ENCODE measurements around the gene CACTIN. TPM values are rescaled to one million over a fixed set of nuclear protein-coding genes. Genes with fewer than 3 reads are reported as not detected.

The CACTIN gene
- total and polyA plus RNA-seq, 4 donors = 11.0 to 32.6 (median 27.9) TPM

DNA sequence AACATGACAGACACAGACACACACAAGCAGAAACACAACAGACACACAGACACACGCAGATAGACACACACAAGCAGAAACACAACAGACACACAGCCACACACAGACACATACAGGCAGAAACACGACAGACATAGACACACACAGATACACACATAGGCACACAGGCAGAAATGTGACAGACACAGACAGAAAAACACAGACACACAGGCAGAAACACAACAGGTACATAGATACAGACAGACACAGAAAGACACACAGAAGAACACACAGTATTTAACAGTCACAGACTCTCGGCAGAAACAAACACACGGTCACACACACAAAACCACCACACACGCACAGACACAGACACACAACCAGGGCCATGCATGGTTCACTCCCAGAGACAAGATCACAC lies 20.8 kb downstream of the CACTIN start:
- no peak overlapping the region for H3K27ac ChIP-seq (ENCODE audit: low read depth, low read length)

DNA sequence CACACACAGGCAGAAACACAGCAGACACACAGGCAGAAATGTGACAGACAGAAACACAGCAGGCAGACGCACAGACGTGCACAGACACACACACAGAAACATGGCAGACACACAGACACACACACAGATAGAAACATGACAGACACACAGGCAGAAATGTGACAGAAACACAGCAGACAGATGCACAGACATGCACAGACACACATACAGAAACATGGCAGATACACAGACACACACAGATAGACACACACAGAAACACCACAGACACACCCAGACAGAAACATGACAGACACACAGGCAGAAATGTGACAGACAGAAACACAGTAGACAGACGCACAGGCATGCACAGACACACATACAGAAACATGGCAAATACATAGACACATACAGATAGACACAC lies 21.2 kb downstream of the CACTIN start:
- 88% methylated on average over 3 of the region's 3 CpGs for WGBS (ENCODE audit: insufficient coverage)
- Histone ChIP-seq H3K4me1 (ENCODE audit: control insufficient read depth, insufficient read depth, low read length) (peaks cover 44% of the 10 kb centered on the region), H3K4me3 (ENCODE audit: low read depth, low read length) (no peak overlapping the region), H3K36me3 (ENCODE audit: control insufficient read depth, insufficient read depth, low read length) (peaks cover 14% of the 10 kb centered on the region), H3K27ac (ENCODE audit: low read depth, low read length) (no peak overlapping the region), H3K27me3 (ENCODE audit: control insufficient read depth, insufficient read depth, low read length) (peaks cover 35% of the 10 kb centered on the region), H3K9me3 (ENCODE audit: control insufficient read depth, insufficient read depth, low read length) (no peaks in the 10 kb centered on the region)
- DNase-seq (ENCODE audit: low read depth in 4 of 6, low spot score in 6 of 6) = no peak

More for the DNA sequence above, 20.8 kb downstream of the CACTIN start:
- no peak for DNase-seq (ENCODE audit: low read depth in 4 of 6, low spot score in 6 of 6)
- WGBS (ENCODE audit: insufficient coverage) = 71% methylated on average over 5 of the region's 5 CpGs
- peaks cover 18% of the 10 kb centered on the region for H3K36me3 ChIP-seq (ENCODE audit: control insufficient read depth, insufficient read depth, low read length)
- no peaks in the 10 kb centered on the region for H3K9me3 ChIP-seq (ENCODE audit: control insufficient read depth, insufficient read depth, low read length)
- no peak overlapping the region for H3K4me3 ChIP-seq (ENCODE audit: low read depth, low read length)
- H3K4me1 ChIP-seq (ENCODE audit: control insufficient read depth, insufficient read depth, low read length) = peaks cover 44% of the 10 kb centered on the region
- peaks cover 35% of the 10 kb centered on the region for H3K27me3 ChIP-seq (ENCODE audit: control insufficient read depth, insufficient read depth, low read length)

DNA sequence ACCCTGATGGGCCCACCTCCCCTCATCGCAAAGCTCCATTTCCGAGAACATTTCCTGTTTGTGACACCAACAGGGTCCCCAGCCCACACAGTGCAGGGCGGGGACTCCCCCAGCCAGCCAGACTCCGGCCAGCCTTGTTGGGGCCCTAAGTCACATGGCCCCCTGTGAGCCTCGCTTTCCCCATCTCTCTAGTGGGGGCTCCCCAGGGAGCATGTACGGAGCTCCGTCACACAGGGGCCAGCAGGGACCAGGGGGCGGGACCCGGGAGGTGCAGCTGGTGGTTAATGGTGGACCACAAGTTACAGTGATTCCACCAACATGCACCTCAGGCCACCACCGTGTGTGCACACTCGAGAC lies 21.6 kb downstream of the CACTIN start:
- Histone ChIP-seq H3K4me1 (ENCODE audit: control insufficient read depth, insufficient read depth, low read length) (peaks cover 40% of the 10 kb centered on the region), H3K27ac (ENCODE audit: low read depth, low read length) (no peak overlapping the region), H3K27me3 (ENCODE audit: control insufficient read depth, insufficient read depth, low read length) (peaks cover 35% of the 10 kb centered on the region), H3K36me3 (ENCODE audit: control insufficient read depth, insufficient read depth, low read length) (peaks cover 10% of the 10 kb centered on the region), H3K9me3 (ENCODE audit: control insufficient read depth, insufficient read depth, low read length) (no peaks in the 10 kb centered on the region), H3K4me3 (ENCODE audit: low read depth, low read length) (no peak overlapping the region)
- no peak for DNase-seq (ENCODE audit: low read depth in 4 of 6, low spot score in 6 of 6)
- 57% methylated on average over 7 of the region's 11 CpGs for WGBS (ENCODE audit: insufficient coverage)

DNA sequence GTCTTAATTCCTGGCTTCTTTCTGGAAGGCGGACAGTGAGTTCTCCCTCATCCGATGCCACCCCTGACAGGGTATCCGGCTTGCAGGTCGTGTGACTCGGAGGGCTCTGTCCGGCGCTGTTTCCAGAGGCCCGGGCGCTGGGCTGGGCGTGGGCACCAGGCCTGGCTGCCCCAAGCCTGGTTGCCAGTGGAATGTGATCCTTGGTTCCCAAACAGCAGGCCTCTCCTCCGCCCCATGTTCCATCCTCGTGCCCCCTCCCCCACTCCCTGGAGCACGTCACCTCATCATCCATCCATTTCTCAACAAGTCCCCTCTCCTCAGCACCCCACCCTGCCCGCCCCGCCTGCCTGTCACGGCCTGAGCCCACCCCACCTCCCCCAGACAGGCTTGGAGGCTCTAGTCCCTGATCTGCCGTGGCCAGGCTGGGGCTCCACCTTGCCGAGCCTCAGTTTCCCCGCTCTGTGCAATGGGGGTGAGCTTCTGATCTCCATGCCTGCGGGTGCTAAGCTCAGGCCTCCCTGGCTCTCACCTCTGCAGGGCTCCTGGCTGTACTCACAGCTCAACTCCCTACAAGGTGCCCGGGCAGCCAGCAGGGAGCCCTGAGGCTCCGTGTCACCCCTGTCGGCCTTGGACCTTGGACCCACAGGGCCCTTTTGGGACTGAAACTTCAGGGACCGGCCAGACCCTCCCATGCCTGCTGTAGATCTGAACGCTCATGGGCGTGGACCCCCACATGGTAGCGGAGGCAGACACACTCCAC lies 22.2 kb downstream of the CACTIN start:
- WGBS (ENCODE audit: insufficient coverage) = 73% methylated on average over 21 of the region's 27 CpGs
- no peak for DNase-seq (ENCODE audit: low read depth in 4 of 6, low spot score in 6 of 6)
- Histone ChIP-seq H3K27ac (ENCODE audit: low read depth, low read length) (no peak overlapping the region), H3K4me3 (ENCODE audit: low read depth, low read length) (no peak overlapping the region), H3K27me3 (ENCODE audit: control insufficient read depth, insufficient read depth, low read length) (peaks cover 35% of the 10 kb centered on the region), H3K36me3 (ENCODE audit: control insufficient read depth, insufficient read depth, low read length) (peaks cover 4% of the 10 kb centered on the region), H3K9me3 (ENCODE audit: control insufficient read depth, insufficient read depth, low read length) (no peaks in the 10 kb centered on the region), H3K4me1 (ENCODE audit: control insufficient read depth, insufficient read depth, low read length) (peaks cover 35% of the 10 kb centered on the region)

DNA sequence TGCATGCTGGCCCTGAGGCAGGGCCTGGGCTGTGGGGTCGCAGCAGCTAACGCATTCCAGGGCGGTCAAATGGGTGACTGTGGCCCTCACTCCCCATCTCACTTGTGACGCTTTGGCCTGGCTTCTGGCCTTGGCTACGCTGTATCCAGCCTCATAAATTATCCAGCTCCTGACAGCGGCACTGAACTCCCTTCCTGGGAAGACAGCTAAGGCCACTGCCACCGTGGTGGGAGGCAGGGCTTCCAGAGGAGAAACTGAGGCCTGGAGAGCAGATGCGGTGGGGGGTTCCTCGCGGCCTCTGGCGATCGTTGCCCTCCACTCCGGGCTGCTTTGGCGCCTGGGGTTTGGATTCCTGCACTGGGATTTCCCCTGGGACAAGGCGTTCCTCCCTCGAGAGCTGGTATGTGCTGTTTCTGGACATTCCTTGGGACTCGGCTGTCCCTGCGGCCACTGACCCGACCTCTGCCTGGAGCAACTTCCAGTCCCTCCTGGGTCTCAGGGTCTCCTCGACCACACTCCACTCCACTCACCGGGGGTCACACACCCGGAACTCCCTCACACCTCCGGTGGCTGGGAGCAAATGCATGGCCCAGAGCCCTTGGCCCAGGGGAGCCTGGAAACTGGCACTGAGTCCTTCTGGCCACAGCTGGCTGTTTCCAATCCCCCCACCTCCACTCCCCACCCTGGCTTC lies 23.3 kb downstream of the CACTIN start:
- Histone ChIP-seq H3K27me3 (ENCODE audit: control insufficient read depth, insufficient read depth, low read length) (peaks cover 35% of the 10 kb centered on the region), H3K36me3 (ENCODE audit: control insufficient read depth, insufficient read depth, low read length) (no peaks in the 10 kb centered on the region), H3K4me3 (ENCODE audit: low read depth, low read length) (no peak overlapping the region), H3K4me1 (ENCODE audit: control insufficient read depth, insufficient read depth, low read length) (peaks cover 29% of the 10 kb centered on the region), H3K9me3 (ENCODE audit: control insufficient read depth, insufficient read depth, low read length) (no peaks in the 10 kb centered on the region), H3K27ac (ENCODE audit: low read depth, low read length) (peak overlapping the region; percentile 54)
- 63% methylated on average over 23 of the region's 23 CpGs for WGBS (ENCODE audit: insufficient coverage)
- DNase-seq (ENCODE audit: low read depth in 4 of 6, low spot score in 6 of 6) = no peak

DNA sequence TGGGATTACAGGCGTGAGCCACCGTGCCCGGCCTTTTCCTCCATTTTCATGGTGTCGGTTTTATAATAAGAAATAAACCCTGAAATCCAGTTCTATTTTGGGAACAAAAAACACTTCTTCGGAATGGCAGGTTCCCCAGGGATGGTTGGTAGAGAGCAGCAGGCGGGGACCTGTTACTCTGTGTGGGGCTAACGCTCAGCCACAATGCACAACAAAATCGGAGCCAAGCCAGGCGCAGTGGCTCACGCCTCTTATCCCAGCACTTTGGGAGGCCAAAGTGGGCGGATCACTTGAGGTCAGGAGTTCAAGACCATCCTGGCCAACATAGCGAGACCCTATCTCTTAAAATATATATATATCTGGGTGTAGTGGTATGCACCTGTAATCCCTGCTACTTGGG lies 25.6 kb downstream of the CACTIN start:
- no peak for DNase-seq (ENCODE audit: low read depth in 4 of 6, low spot score in 6 of 6)
- Histone ChIP-seq H3K4me3 (ENCODE audit: low read depth, low read length) (no peak overlapping the region), H3K9me3 (ENCODE audit: control insufficient read depth, insufficient read depth, low read length) (no peaks in the 10 kb centered on the region), H3K27me3 (ENCODE audit: control insufficient read depth, insufficient read depth, low read length) (peaks cover 13% of the 10 kb centered on the region), H3K27ac (ENCODE audit: low read depth, low read length) (no peak overlapping the region), H3K4me1 (ENCODE audit: control insufficient read depth, insufficient read depth, low read length) (peaks cover 14% of the 10 kb centered on the region), H3K36me3 (ENCODE audit: control insufficient read depth, insufficient read depth, low read length) (no peaks in the 10 kb centered on the region)
- 86% methylated on average over 6 of the region's 12 CpGs for WGBS (ENCODE audit: insufficient coverage)

DNA sequence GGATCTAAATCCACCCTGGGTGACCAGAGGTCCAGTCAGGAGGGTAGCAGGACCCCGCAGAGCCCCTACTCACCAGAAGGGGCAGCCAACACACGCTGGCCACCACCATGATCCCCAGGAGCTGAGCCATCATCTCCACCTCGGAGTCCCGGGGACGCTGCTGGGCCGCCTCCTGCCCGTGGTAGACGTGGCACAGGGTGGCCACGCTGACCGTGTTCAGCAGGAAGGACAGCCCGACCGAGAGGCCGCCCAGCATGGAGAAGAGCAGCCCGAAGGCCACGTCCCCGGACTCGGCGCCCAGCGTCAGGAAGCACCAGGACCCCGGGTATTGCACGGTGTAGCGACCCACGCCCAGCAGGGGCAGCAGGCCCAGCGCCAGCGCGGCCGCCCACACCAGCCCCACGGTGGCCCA lies 26.8 kb downstream of the CACTIN start:
- DNase-seq (ENCODE audit: low read depth in 4 of 6, low spot score in 6 of 6) = no peak
- WGBS (ENCODE audit: insufficient coverage) = 81% methylated on average over 28 of the region's 28 CpGs
- peaks cover 2% of the 10 kb centered on the region for H3K27me3 ChIP-seq (ENCODE audit: control insufficient read depth, insufficient read depth, low read length)
- no peaks in the 10 kb centered on the region for H3K9me3 ChIP-seq (ENCODE audit: control insufficient read depth, insufficient read depth, low read length)
- H3K4me3 ChIP-seq (ENCODE audit: low read depth, low read length) = no peak overlapping the region
- H3K4me1 ChIP-seq (ENCODE audit: control insufficient read depth, insufficient read depth, low read length) = peaks cover 10% of the 10 kb centered on the region
- no peaks in the 10 kb centered on the region for H3K36me3 ChIP-seq (ENCODE audit: control insufficient read depth, insufficient read depth, low read length)
- H3K27ac ChIP-seq (ENCODE audit: low read depth, low read length) = no peak overlapping the region

DNA sequence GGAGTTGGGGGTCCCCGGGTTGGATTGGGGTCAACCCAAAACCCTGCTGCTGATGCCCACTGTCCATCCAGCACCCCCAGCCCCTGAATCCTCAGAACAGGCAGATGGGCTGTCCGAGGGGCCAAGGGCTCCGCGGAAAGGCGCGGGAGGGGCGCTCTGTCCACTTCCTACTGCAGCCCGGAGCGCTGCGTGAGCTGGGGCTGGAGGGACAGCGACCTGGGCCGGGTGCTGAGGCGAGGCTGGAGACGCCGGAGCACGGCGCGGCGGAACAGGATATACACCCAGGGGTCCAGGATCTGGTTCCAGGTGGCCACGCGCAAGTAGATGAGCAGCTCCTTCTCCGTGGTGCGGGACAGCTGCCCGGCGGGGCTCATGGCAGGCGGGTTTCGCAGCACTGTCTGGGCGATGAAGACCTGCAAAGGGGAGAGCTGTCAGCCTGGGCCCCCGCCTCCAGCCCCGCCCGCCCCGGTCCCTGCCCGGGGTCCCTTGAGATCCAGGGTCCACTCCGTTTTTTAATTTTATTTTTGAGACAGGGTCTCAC lies 31.0 kb downstream of the CACTIN start:
- peaks cover 3% of the 10 kb centered on the region for H3K27me3 ChIP-seq (ENCODE audit: control insufficient read depth, insufficient read depth, low read length)
- no peak overlapping the region for H3K4me3 ChIP-seq (ENCODE audit: low read depth, low read length)
- WGBS (ENCODE audit: insufficient coverage) = 65% methylated on average over 32 of the region's 34 CpGs
- H3K9me3 ChIP-seq (ENCODE audit: control insufficient read depth, insufficient read depth, low read length) = no peaks in the 10 kb centered on the region
- H3K27ac ChIP-seq (ENCODE audit: low read depth, low read length) = no peak overlapping the region
- DNase-seq (ENCODE audit: low read depth in 4 of 6, low spot score in 6 of 6) = no peak
- H3K4me1 ChIP-seq (ENCODE audit: control insufficient read depth, insufficient read depth, low read length) = no peaks in the 10 kb centered on the region
- no peaks in the 10 kb centered on the region for H3K36me3 ChIP-seq (ENCODE audit: control insufficient read depth, insufficient read depth, low read length)

DNA sequence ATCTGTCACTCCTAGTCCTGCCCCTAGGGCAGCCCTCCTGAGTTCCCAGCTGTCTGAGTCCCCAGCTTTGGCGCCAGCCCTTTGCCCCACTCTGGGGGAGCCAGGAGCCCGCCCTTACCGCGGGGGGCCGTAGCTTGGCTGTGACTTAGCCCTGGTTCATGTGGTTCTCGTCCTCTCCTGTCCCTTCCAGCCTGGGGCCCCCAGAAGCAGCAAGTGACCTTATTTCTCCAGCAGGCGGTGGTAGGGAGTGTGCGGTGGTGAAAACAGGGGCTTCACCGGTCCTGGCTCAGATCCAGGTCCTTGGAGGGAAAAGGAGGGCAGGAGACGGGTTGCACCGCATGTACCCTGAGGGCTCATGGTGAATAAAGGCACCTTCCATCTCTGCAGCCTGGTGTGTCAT lies 33.4 kb downstream of the CACTIN start:
- H3K9me3 ChIP-seq (ENCODE audit: control insufficient read depth, insufficient read depth, low read length) = no peaks in the 10 kb centered on the region
- peaks cover 4% of the 10 kb centered on the region for H3K36me3 ChIP-seq (ENCODE audit: control insufficient read depth, insufficient read depth, low read length)
- no peak overlapping the region for H3K27ac ChIP-seq (ENCODE audit: low read depth, low read length)
- 21% methylated on average over 11 of the region's 11 CpGs for WGBS (ENCODE audit: insufficient coverage)
- no peaks in the 10 kb centered on the region for H3K4me1 ChIP-seq (ENCODE audit: control insufficient read depth, insufficient read depth, low read length)
- no peak overlapping the region for H3K4me3 ChIP-seq (ENCODE audit: low read depth, low read length)
- H3K27me3 ChIP-seq (ENCODE audit: control insufficient read depth, insufficient read depth, low read length) = peaks cover 3% of the 10 kb centered on the region
- DNase-seq (ENCODE audit: low read depth in 4 of 6, low spot score in 6 of 6) = no peak
